DND-41 (cell line): Measurements from ENCODE around the gene BUD13.

ENCODE experiments used
- EZH2 ChIP-seq: IDR thresholded peaks from 3 replicates; pipeline ENCODE4 v1.6.1; 2012; ENCODE audit warnings: borderline replicate concordance, low read depth, mild to moderate bottlenecking, moderate library complexity, low read length, inconsistent platforms; ENCODE audit not compliant: severe bottlenecking
- TF ChIP-seq, protein P1 (sequence below): IDR thresholded peaks from 2 replicates; pipeline ENCODE4 v1.5.1; 2012; ENCODE audit warnings: borderline replicate concordance, low read length, moderate library complexity, mild to moderate bottlenecking; ENCODE audit not compliant: poor library complexity, severe bottlenecking; ENCODE audit errors: extremely low read depth

DNA sequence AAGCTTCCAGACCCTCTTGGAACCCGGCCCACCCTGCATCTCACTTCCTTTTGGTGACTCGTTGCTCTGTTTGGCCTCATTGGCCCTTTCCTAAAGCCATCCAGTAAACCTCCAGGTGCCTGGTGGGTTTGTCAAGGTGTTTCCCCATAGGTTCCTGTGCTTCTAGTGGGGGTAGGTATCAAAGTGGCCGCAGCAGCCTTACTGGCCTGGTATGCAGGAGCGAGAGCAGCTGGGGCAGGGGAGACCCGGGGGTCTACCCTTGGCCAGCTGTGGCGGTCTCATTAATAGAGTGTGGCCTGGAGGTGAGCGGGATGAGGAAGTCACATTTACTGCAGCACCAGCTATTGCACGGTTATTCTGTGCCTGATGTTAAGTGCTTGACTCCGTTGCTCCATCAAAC, 46.3 kb upstream of the BUD13 start:
- TF ChIP-seq, protein P1, sequence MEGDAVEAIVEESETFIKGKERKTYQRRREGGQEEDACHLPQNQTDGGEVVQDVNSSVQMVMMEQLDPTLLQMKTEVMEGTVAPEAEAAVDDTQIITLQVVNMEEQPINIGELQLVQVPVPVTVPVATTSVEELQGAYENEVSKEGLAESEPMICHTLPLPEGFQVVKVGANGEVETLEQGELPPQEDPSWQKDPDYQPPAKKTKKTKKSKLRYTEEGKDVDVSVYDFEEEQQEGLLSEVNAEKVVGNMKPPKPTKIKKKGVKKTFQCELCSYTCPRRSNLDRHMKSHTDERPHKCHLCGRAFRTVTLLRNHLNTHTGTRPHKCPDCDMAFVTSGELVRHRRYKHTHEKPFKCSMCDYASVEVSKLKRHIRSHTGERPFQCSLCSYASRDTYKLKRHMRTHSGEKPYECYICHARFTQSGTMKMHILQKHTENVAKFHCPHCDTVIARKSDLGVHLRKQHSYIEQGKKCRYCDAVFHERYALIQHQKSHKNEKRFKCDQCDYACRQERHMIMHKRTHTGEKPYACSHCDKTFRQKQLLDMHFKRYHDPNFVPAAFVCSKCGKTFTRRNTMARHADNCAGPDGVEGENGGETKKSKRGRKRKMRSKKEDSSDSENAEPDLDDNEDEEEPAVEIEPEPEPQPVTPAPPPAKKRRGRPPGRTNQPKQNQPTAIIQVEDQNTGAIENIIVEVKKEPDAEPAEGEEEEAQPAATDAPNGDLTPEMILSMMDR: no peak
- no peak for TF ChIP-seq EZH2
